Activated T-cell treated with anti-CD3 and anti-CD28 coated beads for 48 hours (primary cell): ENCODE data around the gene KCNC1.

ENCODE experiments used
- DNase-seq: peaks from one replicate; pipeline ENCODE4 v3.0.0-alpha.2; 2020; ENCODE audit warnings: low read depth

Gene KCNC1

DNA sequence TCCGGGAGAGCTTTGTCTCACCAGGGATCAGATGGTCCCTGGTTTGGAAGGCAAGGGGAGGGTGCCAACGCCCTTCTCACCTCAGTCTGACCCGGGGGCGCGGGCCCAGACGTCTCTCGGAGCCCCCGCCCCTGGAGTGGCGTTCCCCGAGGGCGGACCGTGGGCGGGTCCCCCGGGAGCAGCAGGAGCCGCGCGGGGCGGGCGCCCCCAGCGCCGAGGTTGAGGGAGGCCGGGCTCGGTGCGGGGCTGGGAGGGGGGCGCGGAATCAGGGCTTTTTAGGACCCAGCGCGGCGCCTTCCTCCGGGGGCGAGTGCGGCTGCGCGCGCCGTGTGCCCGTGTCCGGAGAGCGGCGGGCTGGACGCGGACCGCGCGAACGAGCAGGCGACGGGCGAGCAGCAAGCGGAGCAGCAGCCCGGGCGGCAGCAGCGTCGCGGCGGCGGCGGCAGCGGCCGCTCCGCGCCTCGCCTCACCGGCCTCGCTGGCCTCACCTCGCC, at the start of gene KCNC1:
KCNC1 (plus strand) TSS at position 364 of the 494 bp plus-strand sequence. CDS start 1,222 bp downstream, outside the sequence.
- DNase-seq = no peak

DNA sequence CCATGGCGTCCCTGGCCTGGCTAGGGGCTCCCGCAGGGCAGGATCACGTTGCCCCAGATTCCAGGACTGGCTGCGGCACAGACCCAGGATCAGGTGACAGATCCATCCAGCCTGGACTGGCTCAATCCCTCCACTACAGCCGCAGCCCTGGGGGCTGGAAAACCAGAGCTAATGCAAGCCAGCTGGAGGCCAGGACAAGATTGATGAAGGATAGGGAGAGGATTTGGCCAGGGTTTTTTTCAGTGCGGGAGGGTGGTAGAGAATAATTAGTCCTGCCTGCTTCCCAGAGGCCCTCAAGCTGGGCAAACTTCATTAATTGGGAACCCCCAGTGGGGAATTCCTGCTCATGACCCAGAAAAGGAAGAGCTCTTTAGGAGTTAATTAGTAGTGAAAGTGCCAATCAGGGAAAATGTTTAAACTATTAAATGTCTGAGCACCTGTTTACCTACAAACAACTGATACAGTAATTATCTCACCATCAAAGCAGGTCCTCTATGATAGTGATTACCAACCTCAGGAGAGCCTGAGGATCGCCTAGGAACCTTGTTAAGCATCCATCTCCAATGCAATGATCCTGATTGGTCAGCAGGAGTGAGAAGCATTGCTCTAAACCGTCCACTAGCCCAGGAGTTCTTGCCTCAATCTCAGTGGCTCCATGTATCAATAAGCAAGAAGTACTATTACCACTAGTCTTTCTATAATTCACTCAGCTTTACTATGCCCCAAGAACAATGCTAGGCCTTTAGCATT, 48.2 kb upstream of the KCNC1 start:
- DNase-seq = no peak

DNA sequence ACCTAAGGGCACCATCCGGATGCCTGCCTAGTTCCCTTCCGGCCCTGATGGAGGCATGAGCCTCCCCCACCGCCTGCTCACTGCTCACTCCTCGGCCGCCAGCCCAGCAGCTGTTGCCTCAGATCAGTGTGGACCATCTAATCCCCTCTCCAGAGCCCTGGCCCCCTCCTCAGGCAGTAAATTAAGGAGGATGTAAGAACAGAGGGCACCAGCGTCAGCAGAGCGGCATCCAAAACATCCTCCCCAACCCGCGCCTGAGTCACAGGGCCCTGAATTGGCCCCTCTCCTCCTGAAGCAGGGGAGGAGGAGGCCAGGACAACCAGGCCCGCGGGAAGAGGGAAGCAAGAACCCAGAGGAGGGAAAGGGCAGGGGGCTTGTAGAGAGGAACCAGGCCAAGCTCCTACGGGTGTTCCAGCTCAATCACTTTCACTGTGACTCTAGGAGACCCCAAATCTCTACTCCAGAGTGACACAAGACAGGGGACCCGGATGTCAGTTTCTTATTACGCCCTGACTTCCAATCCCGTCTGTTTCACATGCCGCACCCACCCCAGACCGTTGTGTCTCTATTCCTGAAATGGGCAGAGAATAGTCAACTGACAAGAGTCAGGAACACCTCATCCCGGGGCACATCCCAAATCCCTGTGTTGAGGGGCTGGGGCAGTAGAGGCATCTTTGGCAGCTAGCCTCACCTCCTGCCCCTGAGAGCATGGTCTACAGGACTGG, 46.5 kb upstream of the KCNC1 start:
- DNase-seq = no peak

DNA sequence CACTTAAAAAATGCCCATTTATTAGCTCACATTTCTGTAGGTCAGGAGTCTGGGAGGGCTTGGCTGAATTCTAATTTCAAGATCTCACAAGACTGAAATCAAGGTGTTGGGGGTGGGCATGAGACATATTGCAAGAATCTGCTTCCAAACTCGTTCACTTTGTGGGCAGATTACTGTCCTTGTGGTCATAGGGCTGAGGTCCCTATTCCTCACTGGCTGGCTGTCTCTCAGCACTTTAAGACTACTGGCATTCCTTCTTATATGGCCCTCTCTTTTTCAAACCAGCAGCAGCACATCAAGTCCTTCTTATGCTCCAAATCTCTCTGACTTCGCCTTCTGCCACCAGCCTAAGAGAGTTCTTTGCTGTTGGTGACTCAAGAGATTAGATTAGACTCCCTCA, 43.0 kb upstream of the KCNC1 start:
- DNase-seq = no peak

DNA sequence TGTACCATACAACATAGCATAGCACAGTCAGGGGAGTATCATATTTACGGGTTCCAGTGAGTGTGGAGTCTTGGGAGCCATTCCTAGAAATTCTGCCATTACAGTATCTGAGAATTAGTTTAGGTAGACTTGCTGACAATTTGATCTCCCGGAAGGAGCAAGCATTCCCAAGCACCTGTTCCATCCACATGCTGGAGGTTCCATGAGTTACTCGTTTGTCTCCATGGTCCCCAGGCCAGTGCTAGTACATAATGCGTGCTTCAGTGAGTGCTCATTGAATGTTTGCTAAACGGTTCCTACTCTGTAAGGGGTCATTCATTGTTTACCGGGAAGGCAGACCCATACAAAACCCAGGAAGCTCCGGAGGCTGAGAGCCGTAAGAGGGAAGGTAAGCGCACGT, 42.6 kb upstream of the KCNC1 start:
- no peak for DNase-seq

DNA sequence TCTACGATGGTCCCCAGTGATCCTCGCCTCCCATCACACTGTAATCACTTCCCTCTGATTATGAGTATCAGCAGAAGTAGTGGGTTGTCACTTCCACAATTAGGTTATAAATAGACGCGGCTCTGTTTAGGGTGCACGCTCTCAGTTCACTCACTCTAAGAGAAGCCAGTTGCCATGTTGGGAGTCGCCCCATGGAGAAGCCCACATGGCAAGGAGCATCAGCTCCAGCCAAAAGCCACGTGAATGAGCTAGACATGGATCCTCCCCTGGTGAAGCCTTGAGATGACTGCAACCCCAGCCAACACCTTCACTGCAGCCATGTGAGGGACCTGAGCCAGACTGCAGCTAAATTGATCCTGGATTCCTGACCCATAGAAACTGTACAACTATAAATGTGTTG, 41.6 kb upstream of the KCNC1 start:
- DNase-seq = no peak

DNA sequence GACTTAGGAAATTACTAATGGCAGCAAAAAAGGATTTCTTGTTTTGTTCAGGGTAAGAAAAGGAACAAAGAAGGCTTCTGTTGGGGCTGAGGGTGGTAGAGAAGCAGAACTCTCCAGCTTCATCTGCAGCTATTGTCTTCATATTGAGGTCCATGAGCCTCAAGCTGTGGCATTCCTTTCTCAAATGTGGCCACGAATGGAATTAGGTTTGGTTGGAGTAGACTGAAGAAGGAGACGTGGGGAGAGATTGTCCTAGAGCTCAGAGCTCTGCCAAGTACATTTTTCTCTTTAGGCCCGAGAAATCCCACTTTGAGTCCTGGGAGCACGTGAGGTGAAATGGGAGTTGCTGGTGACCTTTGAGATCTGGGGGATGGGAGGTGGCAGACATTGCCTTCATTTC, 41.0 kb upstream of the KCNC1 start:
- DNase-seq = no peak

DNA sequence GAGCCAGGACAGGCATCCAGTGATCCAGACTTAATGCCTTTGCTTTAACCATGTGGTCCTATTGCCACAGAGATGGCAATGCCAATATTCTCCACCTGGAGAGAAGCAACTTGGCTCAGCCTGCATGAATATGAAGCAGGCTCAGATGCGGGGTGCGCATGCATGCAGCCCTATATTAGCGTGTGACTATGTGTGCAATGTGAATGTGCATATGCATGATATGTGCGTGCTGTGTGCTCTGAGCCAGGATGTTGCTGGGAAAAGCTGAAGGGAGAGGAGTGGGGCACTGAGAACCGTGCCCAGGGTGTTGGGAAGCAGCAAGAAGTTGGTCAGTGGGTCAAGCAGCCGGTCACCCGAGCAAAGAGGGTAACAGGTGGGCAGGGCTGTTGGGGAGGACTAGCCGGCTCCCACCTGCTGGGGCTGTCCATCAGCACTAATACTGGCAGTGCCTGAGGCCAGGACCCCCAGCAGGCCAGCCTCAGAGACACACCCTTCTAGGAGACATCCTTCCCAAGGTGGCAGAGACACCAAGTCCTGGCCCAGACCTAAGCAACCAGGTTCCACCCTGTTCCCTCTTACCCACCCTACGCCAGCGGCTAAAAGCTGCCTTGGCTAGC, 40.0 kb upstream of the KCNC1 start:
- no peak for DNase-seq

DNA sequence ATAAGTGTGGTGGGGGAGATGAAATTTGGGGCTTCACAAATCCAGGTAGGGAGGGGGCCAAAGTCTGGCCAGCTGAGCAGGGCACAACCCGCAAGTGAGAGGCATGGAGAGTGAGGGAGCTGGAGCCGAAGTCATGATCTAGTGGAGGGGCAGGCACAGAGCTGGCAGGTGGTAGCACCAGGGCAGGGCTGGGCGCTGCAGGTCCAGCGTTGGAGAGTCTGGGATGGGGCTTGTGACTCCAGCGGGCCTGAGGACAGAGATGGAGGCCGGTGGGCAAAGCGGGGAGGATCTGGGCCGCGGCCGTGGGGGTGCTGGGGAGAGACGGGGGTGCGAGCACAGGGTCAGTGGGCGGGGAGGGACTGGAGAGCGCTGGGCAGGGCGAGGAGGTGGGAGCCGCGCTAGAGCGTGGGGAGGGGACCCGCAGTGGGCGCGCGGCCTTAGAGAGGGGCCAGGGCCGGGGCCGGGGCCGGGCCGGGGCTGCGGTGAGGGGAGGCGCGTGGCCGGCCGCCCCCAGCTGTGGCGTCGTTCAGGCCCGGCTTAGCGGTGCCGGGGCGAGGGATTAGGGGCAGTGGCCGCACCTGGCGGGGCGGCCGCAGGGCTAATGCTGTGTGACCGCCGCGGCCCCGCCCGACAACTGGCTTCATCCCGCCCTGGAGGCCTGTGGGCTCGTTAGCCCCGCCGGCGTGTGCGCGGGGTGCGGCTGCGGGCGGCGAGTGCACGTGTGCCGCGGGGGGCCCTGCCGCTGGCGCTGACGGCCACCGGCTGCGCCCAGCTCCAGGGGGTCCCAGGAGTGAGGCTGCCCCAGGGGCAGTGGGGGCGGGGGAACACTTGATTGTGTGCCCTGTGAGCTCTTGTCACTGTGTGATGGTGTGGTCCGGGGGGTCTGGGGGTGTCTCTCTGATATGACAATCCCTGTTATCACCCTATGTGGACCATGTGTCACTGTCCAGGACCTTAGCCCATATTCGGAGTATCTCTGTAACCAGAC, 38.8 kb upstream of the KCNC1 start:
- no peak for DNase-seq

DNA sequence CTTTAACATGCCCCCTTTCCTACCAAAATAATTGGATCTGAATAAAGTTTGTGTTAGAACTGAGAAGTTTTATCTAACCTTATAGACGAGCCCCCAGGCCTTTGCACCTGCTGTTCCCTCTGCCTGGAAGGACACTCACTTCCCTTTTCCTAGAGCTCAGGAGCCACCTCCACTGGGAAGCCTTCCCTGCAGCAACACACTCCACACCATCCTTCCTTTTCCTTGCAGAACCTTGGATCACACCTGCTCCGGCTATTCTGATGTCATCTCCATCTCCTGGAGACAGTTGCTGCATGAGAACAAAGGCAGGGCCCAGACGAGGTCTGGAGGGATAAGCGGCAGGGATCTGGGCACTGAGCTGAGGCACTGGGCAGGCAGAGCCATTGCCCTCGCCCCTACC, 37.8 kb upstream of the KCNC1 start:
- no peak for DNase-seq

DNA sequence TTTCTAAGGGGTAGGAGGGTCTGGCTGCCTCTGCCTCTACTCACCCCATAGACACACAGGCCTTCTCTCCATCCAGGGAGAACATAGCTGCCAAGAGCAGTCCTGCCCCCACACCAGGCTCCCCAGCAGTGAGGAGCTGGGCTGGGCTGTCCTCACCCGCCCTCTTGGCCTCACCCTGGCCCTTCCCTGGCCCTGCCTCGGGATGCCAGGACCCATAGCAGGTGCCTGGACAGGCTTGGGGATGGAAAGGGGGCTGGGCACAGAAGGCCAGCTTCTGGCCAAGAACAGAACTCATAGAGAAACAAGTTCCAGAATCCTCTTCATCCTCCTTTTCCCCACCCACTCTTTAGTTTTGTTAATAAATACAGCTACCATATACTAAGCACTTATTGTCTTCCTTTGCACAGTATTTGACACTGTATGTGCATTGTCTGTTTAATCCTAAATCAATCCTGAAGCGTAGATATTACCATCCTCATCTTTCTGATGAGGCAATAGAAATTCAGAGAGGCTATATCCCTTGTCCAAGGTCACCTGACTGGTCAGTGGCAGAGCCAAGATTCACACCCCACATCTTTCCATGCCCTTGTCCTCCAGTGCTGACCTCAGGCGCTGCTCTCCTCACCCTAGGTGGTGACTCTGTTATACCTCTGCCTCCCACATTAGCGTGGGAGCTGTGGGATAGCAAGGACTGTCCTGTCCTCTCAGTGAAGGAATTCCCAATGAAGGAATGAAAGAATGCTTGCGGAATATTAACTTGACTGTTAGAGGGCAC, 37.2 kb upstream of the KCNC1 start:
- DNase-seq = no peak

DNA sequence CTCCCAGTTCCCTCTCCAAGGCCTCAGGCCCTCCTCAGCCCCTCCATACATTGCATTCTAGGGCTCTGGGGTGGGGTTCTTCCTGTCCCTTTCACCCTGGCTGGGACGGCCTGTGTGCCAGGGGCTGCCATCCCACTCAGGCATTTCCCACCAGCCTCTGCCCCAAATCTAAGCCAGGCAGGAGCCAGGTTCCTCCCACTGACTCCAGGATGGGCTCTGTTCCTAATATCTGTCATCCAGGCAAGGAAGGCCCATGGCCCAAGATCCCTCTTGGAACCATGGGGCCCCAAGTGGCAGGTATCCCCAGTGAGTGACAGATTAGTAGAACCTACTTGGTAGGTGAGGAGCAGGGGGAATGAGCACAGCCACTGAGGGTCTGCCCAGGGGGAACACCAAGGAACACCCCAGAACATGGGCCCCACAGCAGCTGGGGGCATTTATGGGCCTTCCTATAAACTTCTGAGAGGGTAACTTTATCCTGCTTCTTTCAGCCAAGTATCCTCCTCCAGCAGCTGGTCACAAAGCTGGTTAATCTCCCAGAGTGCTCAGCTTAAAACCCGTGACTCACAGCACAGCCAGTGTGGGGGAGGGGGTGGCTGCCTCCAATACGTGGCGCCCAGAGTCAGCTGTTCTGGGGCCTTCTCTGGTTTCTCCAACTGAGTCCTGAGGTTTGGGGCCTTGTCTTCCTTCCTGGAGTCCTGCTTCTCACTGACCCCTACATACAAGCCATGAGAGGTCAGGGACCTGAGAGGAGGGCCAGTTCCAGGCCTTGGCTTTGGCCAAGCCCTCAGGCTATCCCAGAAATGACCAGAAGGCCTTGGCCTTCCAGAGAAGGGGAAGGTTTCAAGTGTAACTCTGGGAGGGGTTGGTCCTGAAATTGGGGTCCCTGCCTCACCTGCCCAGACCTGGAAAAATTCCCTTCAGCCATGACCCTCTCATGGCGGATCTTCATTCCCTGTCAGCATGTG, 35.1 kb upstream of the KCNC1 start:
- DNase-seq = no peak

DNA sequence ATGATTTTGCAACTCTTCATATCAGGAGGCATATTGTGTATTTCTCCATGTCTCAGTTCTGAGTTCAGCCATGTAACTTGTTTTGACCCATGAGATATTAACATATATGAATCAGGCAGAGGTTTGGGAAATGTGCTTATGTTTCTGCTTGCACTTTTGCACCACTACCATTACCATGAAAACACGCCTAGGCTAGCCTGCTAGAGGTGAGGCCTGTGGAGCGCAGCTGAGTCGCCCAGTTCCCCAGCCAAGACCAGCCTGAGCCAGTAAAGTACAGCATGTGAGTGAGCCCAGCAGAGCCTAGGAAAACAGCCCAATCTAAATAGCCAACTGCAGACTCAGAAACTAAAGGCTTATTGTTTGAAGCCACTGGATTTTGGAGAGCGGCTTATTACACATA, 33.6 kb upstream of the KCNC1 start:
- DNase-seq = no peak

DNA sequence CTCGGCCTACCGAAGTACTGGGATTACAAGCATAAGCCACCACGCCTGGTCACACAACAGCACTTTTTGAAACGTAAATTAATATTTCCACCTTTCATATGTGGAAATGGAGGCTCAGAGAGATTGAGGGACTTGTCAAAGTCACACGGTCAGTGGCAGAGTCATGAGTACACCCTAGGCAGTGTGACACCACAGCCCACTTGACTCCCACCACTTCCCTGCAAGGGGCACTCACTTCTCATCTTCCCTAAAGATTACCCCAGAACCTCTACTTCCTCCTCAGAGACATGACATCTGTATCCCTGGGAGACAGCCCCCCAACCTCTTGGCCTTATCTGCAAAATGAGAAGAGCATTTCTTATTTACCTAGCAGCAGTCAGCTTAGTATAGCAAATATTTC, 31.7 kb upstream of the KCNC1 start:
- DNase-seq = no peak

DNA sequence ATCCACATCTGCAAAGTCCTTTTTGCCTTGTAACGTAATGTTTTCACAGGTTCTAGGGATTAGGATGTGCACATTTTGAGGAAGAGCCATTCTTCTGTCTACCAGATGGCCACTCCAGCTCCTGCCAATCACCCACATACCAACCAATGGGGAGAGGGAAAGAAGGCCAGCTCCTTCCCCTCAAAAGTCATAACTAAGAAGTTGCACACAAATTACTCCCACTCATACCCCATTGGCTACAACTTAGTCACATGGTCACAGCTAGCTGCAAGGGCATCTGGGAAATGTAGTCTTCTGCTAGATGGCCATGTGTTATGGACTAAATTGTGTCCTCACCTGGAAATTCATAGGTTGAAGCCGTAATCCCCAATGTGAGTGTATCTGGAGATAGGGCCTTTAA, 30.6 kb upstream of the KCNC1 start:
- DNase-seq = no peak

DNA sequence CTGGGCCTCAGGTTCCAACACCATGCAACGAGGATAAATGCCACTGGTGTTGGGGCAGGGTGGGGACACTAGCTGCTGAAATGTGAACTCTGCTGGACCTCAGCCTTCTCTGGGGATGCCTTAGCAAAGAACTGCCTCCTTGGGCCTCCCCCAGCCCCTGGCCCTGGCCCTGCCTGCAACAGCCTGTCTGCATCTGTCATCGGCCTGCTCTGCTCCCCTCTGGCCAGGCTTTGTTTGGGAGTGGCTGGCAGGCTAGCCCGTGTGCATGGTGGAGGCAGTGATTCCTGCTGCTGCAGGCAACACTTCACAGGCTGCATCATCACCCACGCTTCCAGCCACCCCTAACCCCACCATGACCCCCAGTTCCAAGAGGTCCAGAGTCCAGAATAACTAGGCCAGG, 26.8 kb upstream of the KCNC1 start:
- no peak for DNase-seq

DNA sequence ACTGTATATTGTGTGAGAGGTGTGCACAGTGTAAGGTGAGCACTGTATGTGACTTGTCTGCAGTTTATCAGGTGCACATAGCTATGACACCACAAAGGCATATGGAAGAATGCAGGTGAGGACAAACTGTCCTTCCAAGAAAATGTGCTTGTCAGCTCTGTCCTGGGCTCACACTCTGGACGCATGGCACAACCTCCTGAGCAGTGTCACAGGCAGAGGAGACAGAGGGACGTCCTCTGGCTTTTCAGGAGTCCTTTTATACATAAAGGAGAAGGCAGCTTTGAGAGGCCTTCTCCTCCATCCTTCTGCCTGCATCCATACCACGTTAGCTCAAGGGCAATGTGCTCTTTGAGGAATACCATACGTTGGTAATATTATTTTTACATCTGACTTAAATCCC, 22.7 kb upstream of the KCNC1 start:
- DNase-seq = no peak

DNA sequence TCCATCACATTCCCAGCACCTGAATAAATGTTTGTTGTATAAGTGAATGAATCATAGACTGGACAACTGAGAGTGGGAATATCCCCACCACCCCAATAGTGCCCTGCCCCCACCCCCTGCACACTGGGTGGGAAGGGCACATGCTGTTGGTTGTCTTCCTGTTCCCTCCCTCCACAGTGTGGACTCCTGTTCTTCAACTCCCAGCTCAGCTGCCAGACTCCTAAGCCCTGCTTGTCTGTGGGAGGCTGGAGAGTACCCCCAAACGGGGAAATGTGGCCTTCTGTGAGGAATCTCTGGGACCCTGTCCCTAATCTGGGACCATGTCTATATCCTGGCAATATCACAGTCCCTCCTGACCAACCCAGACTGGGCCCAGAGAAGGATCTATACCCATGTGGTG, 20.7 kb upstream of the KCNC1 start:
- no peak for DNase-seq

DNA sequence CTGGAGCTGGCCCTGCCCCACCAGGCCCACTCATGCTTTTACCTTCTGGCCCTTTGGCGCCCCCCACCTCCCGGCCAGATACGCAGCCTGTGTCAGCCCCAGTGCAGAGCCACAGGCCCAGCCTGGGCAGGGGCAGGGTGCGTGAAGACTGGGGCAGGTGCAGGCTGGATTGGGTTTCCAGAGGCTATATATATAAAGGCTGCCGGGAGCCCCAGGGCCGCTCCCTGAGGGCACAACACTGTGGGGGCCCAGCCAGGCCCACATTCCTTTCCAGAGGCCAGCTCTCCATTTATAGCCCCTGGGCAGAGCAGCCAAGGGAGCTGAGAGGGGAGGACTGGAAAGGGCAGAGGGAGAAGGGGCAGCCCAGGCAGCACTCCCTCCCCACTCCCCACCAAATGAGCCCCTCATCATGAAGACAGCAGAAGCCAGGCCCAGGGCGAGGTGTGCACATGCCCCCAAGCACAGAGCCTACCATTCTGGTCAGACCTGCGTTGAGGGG, 20.2 kb upstream of the KCNC1 start:
- DNase-seq = no peak

DNA sequence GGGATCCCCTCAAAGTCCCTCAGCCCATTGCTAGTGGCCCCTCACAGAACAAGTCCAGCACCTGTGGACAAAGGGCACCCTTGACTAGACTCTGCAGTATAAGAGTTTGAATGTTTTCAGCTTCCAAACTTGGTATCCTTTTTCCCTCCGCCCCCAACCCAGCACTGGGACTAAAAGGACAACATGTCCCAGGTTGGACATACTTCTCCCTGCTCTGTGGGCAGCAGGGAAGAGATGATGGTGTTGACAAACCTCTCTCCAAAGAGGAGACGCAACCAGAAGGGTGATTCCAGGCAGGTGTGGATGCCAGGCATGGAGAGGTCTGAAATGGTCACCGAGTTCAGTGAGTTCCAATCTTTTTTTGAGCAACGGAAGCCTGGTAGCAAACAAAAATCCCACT, 19.7 kb upstream of the KCNC1 start:
- DNase-seq = no peak
